ENCODE results near the gene OGA.

OGA gene

GRCh38 chr10:101778151-101778780 is 40.0 kb downstream of the OGA start:
- TF ChIP-seq GATA3 (IDR thresholded peaks at IDR 0.05; ENCODE audit: low read depth, low read length) (no peak), GATA2 (IDR thresholded peaks at IDR 0.05; ENCODE audit: low read depth, low read length) (no peak)

DNA sequence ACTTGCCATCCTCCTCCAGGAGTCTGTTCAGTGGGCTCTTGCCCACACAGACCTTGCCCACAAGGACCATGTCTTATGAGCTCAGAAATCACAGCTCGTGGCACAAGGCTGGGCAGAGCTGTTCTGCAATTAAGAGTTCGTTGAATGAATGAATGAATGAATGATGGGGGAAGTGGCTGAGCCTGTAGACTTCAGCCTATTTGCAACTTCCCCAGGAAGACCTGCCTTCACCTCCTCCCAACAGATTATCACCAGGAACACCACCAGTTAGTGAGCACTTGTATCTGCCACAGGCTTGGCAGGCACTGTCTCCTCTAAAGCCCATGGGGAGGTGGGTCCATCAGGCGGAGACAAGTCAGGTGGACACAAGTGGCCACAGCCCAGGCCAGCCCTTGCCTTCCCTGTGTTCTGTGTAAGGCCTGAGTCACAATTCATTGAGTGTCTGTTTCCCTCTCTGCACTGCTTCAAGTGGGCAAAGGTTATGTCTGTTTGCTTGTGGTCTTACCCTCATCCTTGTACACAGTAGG is 40.6 kb downstream of the OGA start:
- no peak for TF ChIP-seq GATA2 (IDR thresholded peaks at IDR 0.05; ENCODE audit: low read depth, low read length)
- no peak for TF ChIP-seq GATA3 (IDR thresholded peaks at IDR 0.05; ENCODE audit: low read depth, low read length)

DNA sequence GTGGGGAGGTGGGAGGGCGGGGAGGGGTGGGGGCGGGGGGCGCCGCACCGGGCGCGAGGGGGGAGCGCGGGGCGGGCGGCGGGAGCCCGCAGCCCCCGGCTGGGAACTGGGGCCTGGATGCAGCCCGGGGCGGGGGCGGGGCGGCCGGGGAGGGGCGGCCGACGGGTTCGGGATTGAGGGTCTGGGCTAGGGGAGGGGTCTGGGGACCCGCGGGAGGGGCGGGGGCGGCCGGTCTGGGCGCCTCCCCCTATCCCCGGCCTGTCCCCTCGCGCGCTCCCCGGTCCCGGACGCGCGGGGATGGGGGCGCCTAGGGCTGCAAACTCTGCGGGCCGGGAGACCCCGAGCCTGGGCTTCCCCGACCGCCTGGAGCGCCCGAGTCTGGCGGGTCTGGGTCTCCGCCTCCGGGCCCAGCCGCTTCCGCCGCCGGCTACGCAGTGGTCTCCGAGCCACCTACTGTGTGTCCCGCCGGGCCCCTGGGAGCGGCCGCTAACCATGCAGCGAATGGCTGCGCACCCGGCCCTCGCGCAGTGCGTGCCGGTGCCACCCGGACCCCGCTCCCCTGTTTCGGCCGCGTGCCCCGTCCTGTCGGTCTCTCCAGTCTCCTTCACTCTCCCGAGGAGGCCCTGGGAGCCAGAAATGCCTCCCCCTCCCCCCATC is 42.0 kb downstream of the OGA start:
- TF ChIP-seq GATA3 (IDR thresholded peaks at IDR 0.05; ENCODE audit: low read depth, low read length), result no peak

DNA sequence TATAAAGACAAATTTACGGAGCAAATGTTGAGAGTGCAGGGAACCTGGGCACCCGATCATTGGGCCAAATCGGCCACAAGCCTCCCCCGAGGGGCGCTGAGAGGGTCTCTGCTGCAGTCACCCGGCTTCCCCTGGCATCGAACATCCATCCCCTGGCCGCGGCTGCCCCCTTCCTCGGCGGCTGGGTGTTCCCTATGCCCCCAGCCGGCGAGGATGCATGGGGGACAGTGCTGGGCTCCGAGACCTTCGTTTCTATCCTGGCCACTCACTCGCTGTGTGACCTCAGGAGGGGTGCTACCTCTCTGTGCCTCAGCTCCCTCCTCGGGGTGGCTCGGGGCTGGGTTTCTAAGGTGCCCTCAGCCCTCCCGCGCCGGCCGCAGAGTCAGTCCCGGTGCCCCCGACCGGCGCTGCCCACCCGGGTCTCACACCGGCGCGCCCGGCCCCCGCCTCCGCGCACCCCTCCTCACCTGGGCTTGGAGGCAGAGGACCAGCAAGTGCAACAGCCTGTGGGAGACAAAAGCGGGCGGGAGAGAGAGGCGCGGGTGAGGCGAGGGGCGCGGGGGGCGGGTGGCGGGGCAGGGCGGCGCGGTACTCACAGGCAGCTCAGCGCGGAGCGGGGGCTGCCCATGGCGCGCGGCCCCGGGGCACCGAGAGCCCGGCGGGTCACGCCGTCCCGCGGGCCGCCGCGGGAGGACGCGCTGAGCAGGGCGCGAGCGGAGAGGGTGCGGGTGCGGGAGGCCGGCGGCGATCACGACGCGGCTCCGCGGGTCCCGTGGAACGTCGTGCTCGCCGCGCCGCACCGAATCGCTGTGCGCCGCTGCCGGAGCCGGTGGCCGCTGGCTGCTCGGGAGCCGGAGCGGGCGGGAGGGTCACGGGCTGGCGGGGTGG is 42.7 kb downstream of the OGA start, which contains the start of gene FGF8:
Gene FGF8 (minus strand): TSS at position 842 of the 888 bp plus-strand sequence. CDS start 214 bp downstream, at position 628.
- TF ChIP-seq GATA3 (IDR thresholded peaks at IDR 0.05; ENCODE audit: low read depth, low read length) (no peak), GATA2 (IDR thresholded peaks at IDR 0.05; ENCODE audit: low read depth, low read length) (no peak)

DNA sequence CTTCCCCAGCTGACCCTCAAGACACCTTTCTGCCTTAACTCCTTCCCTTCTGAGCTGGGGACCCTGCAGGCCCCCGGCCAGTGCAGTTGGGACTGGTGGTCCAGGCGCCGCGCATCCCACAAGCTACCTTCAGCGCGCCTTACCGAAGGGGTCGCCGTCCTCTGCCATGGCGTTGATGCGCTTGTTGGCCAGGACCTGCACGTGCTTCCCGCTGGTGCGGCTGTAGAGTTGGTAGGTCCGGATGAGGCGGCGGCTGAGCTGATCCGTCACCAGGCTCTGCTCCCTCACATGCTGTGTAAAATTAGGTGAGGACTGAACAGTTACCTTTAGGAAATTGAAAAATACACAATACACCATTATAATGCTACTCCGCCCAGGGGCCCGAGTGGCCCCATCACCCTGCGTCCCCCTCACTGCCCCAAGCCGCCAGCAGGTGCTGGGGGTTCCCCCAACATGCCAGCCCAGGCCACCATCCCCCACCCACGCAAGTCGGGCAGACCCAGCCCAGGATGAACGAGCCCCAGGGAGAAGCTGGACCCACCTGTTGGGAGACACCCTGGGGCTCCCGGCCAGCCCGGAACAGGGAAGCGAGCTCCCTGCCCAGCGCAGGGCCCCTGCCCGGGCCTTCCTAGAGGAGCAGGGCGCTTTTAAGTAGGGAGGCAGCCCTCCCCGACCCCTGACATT is 43.5 kb downstream of the OGA start:
- TF ChIP-seq GATA3 (IDR thresholded peaks at IDR 0.05; ENCODE audit: low read depth, low read length) (no peak), GATA2 (IDR thresholded peaks at IDR 0.05; ENCODE audit: low read depth, low read length) (no peak)

DNA sequence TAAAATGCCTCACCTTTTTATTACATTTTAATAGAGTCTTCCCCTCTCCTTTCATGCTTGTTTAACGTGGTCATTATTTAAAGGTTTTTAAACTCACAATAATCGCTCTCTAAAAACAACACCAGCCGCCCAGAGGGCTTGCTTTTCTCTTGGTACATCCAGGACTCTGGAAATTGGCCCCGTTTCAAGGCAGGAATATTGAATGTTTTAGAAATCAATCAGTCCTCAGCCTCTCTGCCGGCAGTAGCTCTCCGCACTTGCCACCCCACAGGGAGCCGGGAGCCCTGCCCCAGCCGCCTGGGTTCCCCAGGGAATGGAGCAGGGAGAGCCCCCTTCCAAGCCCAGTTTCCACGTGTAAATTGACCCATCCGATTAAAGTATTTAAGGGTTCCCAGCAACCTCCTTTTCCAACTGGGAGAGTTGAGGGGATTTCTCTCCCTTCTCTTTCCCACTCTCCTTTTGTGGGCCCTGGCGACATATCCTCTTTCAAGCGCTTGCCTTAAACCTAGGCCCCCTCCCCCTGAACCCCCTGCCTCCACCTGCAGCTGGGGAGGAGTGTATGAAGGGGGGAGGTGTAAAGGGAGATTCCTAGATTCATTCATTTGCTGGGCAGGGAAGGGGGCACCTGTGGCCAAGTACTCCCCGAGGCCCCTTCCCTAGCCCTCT is 44.2 kb downstream of the OGA start:
- no peak for TF ChIP-seq GATA3 (IDR thresholded peaks at IDR 0.05; ENCODE audit: low read depth, low read length)
- no peak for TF ChIP-seq GATA2 (IDR thresholded peaks at IDR 0.05; ENCODE audit: low read depth, low read length)

- TF ChIP-seq GATA2 (IDR thresholded peaks at IDR 0.05; ENCODE audit: low read depth, low read length), result no peak
- no peak for TF ChIP-seq GATA3 (IDR thresholded peaks at IDR 0.05; ENCODE audit: low read depth, low read length)
Measured at GRCh38 chr10:101772895-101773761, 45.1 kb downstream of the OGA start.

GRCh38 chr10:101772017-101772894 is 46.0 kb downstream of the OGA start:
- TF ChIP-seq GATA2 (IDR thresholded peaks at IDR 0.05; ENCODE audit: low read depth, low read length), result no peak
- TF ChIP-seq GATA3 (IDR thresholded peaks at IDR 0.05; ENCODE audit: low read depth, low read length), result no peak

GRCh38 chr10:101771380-101771779 is 46.9 kb downstream of the OGA start:
- TF ChIP-seq GATA2 (IDR thresholded peaks at IDR 0.05; ENCODE audit: low read depth, low read length) (no peak), GATA3 (IDR thresholded peaks at IDR 0.05; ENCODE audit: low read depth, low read length) (no peak)

DNA sequence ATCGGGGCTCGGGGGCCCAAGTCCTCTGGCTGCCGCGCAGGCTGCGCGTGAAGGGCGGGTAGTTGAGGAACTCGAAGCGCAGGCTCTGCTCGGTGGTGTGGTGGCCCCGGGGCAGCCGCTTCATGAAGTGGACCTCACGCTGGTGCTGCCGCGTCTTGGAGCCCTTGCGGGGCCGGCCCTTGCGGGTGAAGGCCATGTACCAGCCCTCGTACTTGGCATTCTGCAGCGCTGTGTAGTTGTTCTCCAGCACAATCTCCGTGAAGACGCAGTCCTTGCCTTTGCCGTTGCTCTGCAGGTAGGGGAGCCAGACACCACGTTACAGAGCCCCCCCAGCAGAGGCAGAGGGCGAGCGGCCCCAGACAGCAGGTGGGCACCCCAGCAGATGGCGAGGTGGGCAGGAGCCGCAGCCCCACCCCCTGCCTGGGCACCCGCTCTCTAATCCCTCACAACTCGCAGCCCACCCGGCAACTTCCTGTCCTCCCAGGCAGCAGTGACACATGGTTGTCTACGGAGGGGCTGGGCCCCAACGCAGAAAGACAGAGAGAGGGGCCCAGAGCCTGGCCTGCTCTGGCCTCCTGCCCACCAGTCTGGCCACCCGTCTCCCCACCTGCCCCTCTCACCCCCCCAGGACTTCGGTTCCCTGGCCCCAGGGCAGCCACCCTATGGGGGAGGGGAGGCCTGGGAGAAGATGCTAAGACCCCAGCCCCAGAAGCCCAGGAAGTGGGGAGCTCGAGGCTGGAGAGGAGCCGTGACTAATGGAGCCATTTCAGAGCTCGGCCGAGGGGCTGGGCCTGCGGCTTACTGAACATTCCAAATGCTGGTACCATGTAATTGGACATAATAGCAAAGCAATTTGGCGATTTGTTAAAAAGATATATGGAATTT is 47.7 kb downstream of the OGA start:
- TF ChIP-seq GATA3 (IDR thresholded peaks at IDR 0.05; ENCODE audit: low read depth, low read length) (no peak), GATA2 (IDR thresholded peaks at IDR 0.05; ENCODE audit: low read depth, low read length) (no peak)

All from SH-SY5Y (cell line).